ENCODE measurements around the gene FUT2.

DNA sequence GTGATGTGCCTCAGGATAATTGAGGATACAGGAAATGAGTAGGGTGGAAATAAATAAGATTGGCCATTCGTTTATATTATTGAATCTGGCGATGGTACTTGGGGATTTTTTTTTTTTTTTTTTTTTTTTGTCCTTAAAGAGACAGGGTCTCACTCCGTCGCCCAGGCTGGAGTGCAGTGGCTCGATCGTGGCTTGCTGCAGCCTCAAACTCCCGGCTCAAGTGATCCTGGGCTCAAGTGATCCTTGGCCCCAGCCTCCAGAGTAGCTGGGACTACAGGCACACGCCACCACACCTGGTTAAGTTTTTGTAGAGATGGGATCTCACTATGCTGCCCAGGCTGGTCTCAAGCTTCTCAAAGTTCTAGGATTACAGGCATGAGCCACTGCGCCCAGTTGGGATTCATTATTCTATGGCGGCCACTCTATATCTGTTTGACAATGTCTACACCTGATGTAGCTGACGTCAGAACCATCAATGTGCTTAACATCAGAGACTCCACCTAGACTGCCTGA, 26.5 kb downstream of the FUT2 start:
- TF ChIP-seq, protein P1, sequence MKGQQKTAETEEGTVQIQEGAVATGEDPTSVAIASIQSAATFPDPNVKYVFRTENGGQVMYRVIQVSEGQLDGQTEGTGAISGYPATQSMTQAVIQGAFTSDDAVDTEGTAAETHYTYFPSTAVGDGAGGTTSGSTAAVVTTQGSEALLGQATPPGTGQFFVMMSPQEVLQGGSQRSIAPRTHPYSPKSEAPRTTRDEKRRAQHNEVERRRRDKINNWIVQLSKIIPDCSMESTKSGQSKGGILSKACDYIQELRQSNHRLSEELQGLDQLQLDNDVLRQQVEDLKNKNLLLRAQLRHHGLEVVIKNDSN (IDR thresholded peaks at IDR 0.05): no peak
- no peak for TF ChIP-seq NFIC (IDR thresholded peaks at IDR 0.05)
- TF ChIP-seq, protein P2, sequence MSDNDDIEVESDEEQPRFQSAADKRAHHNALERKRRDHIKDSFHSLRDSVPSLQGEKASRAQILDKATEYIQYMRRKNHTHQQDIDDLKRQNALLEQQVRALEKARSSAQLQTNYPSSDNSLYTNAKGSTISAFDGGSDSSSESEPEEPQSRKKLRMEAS (IDR thresholded peaks at IDR 0.05): no peak
